ENCODE measurements around the gene NAV2. TPM values are rescaled to one million over a fixed set of nuclear protein-coding genes. Genes with fewer than 3 reads are reported as not detected.
A peak's percentile ranks its signal among the peaks of the same experiment; 100 is the strongest.

The NAV2 gene
- total RNA-seq, 1 experiment from 2014 or later = 46.3 TPM

DNA sequence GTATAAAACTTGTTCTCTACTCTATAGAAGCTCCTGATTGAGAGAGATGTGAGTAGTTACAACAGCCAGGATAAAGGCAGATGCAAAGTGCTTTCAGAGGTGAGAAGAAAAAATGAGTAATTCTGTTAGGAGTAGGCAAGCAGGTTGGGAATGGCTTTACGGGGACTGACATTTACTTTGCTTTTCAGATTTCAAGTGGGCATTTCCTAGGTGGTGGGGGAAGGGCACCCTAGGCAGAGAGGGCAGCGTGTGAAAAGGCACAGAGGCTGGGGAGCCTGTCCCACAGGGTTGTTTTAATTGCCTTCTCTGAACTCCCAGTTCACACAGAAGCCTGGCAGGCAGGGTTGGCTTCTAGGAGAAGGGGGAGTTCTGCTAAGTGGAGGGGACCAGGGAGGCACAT is 106.5 kb downstream of the NAV2 start:
- peaks cover 7% of the 10 kb centered on the region for H3K79me2 ChIP-seq (ENCODE audit: insufficient read depth, low read length)
- no peak overlapping the region for H2BK15ac ChIP-seq (ENCODE audit: low read depth, low read length)
- no peaks in the 10 kb centered on the region for H4K20me1 ChIP-seq (ENCODE audit: control insufficient read depth, insufficient read depth, insufficient read length)
- H2BK12ac ChIP-seq (ENCODE audit: insufficient read length, low read depth, low read length) = peak overlapping the region; percentile 4
- peaks cover 38% of the 10 kb centered on the region for H3K4me1 ChIP-seq (ENCODE audit: insufficient read depth, low read length)
- WGBS (ENCODE audit: extremely low coverage, insufficient read length, low lambda C conversion rate) = no CpG with 5 or more reads among the region's 2 CpGs
- H4K91ac ChIP-seq (ENCODE audit: insufficient read length, low read depth, low read length) = peak overlapping the region; percentile 55
- H3K9ac ChIP-seq (ENCODE audit: extremely low read depth, insufficient read length, low read length) = peak overlapping the region; percentile 13
- TF ChIP-seq, protein P1, sequence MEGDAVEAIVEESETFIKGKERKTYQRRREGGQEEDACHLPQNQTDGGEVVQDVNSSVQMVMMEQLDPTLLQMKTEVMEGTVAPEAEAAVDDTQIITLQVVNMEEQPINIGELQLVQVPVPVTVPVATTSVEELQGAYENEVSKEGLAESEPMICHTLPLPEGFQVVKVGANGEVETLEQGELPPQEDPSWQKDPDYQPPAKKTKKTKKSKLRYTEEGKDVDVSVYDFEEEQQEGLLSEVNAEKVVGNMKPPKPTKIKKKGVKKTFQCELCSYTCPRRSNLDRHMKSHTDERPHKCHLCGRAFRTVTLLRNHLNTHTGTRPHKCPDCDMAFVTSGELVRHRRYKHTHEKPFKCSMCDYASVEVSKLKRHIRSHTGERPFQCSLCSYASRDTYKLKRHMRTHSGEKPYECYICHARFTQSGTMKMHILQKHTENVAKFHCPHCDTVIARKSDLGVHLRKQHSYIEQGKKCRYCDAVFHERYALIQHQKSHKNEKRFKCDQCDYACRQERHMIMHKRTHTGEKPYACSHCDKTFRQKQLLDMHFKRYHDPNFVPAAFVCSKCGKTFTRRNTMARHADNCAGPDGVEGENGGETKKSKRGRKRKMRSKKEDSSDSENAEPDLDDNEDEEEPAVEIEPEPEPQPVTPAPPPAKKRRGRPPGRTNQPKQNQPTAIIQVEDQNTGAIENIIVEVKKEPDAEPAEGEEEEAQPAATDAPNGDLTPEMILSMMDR (conservative IDR thresholded peaks at IDR 0.05) = no peak
- no peak overlapping the region for H3K23ac ChIP-seq (ENCODE audit: insufficient read length, low read depth, low read length)
- Mint-ChIP-seq H3K27me3 (ENCODE audit: low read depth) (no peaks in the 10 kb centered on the region), H3K4me3 (peak overlapping the region in 1 of 2 experiments; percentile 60; a peak in 3 of 5 replicates), H3K4me1 (peaks cover 70 to 71% of the 10 kb centered on the region in 2 experiments), H3K36me3 (ENCODE audit: insufficient read depth in 1 of 3, low read depth in 3 of 3) (peaks cover 9 to 25% (median 12%) of the 10 kb centered on the region in 3 experiments; a peak in 6 of 7 replicates), H3K27ac (peak overlapping the region; percentile 88 to 95 (median 93)), H3K9me3 (no peaks in the 10 kb centered on the region)
- peak overlapping the region; percentile 60 for H3K27ac ChIP-seq (ENCODE audit: insufficient read length, low read depth, low read length)
- peak overlapping the region; percentile 90 for H2BK120ac ChIP-seq (ENCODE audit: low read depth, low read length, poor library complexity, severe bottlenecking)
- no peak overlapping the region for H4K8ac ChIP-seq (replicated peaks; ENCODE audit: insufficient read length, low read depth, low read length)
- H3K18ac ChIP-seq (ENCODE audit: insufficient read length, low read depth, low read length) = no peak overlapping the region
- H2BK20ac ChIP-seq (ENCODE audit: low read depth, low read length, poor library complexity, severe bottlenecking) = no peak overlapping the region
- peaks cover 5% of the 10 kb centered on the region for H3K79me1 ChIP-seq (ENCODE audit: insufficient read depth, low read depth, low read length, poor library complexity, severe bottlenecking)
- H3K4ac ChIP-seq (ENCODE audit: low read depth, low read length) = no peak overlapping the region
- peak overlapping the region; percentile 79 for H2BK5ac ChIP-seq (ENCODE audit: insufficient read length, low read length)
- DNase-seq = no peak
- H4K5ac ChIP-seq (ENCODE audit: insufficient read length, low read depth, low read length) = no peak overlapping the region
- H3K27me3 ChIP-seq (ENCODE audit: insufficient read depth, low read length) = no peaks in the 10 kb centered on the region
- H3K56ac ChIP-seq (ENCODE audit: insufficient read length, low read depth, low read length) = no peak overlapping the region
- H3K4me2 ChIP-seq (ENCODE audit: insufficient read depth, insufficient read length, low read length) = peak overlapping the region; percentile 28
- H2AK5ac ChIP-seq (ENCODE audit: insufficient read length, low read length) = peak overlapping the region; percentile 34
- H3T11ph ChIP-seq (ENCODE audit: low read length) = no peak overlapping the region
- H3K9me3 ChIP-seq (ENCODE audit: control insufficient read depth, low read depth, low read length) = no peaks in the 10 kb centered on the region
- H3K23me2 ChIP-seq (ENCODE audit: insufficient read length, low read depth, low read length, poor library complexity, severe bottlenecking) = peaks cover 2% of the 10 kb centered on the region
- no peak overlapping the region for H2AFZ ChIP-seq (ENCODE audit: low read length)
- peak overlapping the region; percentile 67; the same call in 1 of the 2 replicates for H3K14ac ChIP-seq (ENCODE audit: insufficient read depth, low read length)
